KMS-11 (cell line): ENCODE measurements around the gene PTP4A2.
A peak's percentile ranks its signal among the peaks of the same experiment; 100 is the strongest.

ENCODE experiments used
- H2AFZ ChIP-seq: fragments of 200-600 bp; sonication (generic); 2 replicates; pipeline ENCODE4 v1.6.1; 2016; ENCODE audit warnings: antibody characterized with exemption, mixed run types, low read depth
- H3K27ac ChIP-seq: fragments of 200-600 bp; sonication (generic); 2 replicates; pipeline ENCODE4 v1.6.1; 2016; ENCODE audit warnings: mild to moderate bottlenecking, mixed run types
- H3K27me3 ChIP-seq: fragments of 200-600 bp; sonication (generic); 2 replicates; pipeline ENCODE4 v1.6.1; 2017; ENCODE audit warnings: mild to moderate bottlenecking, low read depth, mixed run types, moderate library complexity; ENCODE audit not compliant: insufficient read depth
- H3K36me3 ChIP-seq: fragments of 200-600 bp; sonication (generic); 2 replicates; pipeline ENCODE4 v1.6.1; 2017; ENCODE audit warnings: mild to moderate bottlenecking, mixed run types; ENCODE audit not compliant: insufficient read depth
- H3K4me1 ChIP-seq: fragments of 200-600 bp; sonication (generic); 2 replicates; pipeline ENCODE4 v1.6.1; 2016; ENCODE audit warnings: mild to moderate bottlenecking, low read depth, mixed run types; ENCODE audit not compliant: poor library complexity, severe bottlenecking
- H3K4me2 ChIP-seq: fragments of 200-600 bp; sonication (generic); 2 replicates; pipeline ENCODE4 v1.7.0; 2016; ENCODE audit warnings: mild to moderate bottlenecking, mixed run types
- H3K4me3 ChIP-seq: fragments of 200-600 bp; sonication (generic); IDR thresholded peaks from 2 replicates; pipeline ENCODE4 v1.6.1; 2017; ENCODE audit warnings: low read depth, low read length, mixed read lengths; ENCODE audit not compliant: insufficient read depth
- H3K79me2 ChIP-seq: fragments of 200-600 bp; sonication (generic); 2 replicates; pipeline ENCODE4 v1.6.1; 2016; ENCODE audit warnings: low read depth, mixed run types; ENCODE audit not compliant: insufficient read depth
- H3K9ac ChIP-seq: fragments of 200-600 bp; sonication (generic); 2 replicates; pipeline ENCODE4 v1.6.1; 2016; ENCODE audit warnings: mild to moderate bottlenecking, mixed run types
- H4K20me1 ChIP-seq: fragments of 200-600 bp; sonication (generic); 2 replicates; pipeline ENCODE4 v1.6.1; 2016; ENCODE audit warnings: mild to moderate bottlenecking, mixed run types; ENCODE audit not compliant: insufficient read depth
- TF ChIP-seq, protein P1 (sequence below): fragments of 200-600 bp; sonication (generic); conservative IDR thresholded peaks from 2 replicates; pipeline ENCODE4 v1.6.1; 2017; ENCODE audit warnings: low read depth, mild to moderate bottlenecking, antibody characterized with exemption, low read length, moderate library complexity, mixed read lengths

PTP4A2 gene

DNA sequence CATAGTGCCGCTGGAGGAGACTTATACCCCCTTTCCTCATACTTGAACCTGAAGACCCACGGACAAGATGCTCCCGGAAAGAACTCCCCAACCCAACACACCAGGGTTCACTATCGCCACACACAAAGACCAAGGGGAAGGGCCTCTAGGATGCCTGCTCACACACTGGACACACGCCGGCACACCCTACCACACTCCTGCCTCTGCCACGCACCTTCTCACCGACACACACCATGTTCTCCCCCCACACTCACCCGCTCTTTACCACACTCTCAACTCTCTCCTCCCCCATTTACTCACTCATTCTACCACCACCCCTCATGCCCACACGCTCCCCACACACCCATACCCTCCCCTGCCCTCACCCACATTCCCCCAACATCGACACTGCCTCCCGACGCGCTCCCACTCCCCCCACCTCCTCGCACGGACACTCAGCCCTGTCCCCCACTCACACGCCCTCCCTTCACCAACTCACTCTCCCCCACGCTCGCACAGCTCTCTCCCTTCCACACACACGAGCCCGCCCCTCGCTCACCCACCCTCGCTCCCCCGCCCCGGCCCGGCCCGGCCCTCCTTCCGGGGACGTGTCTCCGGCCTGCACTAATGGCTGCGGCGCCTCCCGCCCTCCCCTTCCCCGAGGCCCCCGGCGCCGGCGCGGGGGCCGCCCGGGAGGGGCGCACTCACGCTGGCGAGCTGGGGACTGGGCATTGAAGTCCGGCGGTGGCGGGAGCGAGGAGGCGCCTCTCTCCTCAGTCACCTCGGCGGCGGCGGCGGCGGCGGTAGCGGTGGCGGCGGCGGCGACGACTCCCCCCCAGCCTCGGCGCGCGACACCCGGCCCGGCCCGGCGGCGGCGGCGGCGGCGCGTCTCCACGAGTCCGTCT, 626 bp downstream of the PTP4A2 start:
- Histone ChIP-seq H3K4me1 (peaks cover 69% of the 10 kb centered on the region), H3K79me2 (peaks cover 52% of the 10 kb centered on the region), H3K36me3 (no peaks in the 10 kb centered on the region), H3K9ac (peak overlapping the region; percentile 64), H3K27ac (peak overlapping the region; percentile 43; the same call in 1 of the 2 replicates), H3K4me3 (peak overlapping the region; percentile 55), H4K20me1 (peaks cover 29% of the 10 kb centered on the region), H2AFZ (no peak overlapping the region), H3K4me2 (peak overlapping the region; percentile 81; the same call in 1 of the 2 replicates), H3K27me3 (no peaks in the 10 kb centered on the region)
- TF ChIP-seq, protein P1, sequence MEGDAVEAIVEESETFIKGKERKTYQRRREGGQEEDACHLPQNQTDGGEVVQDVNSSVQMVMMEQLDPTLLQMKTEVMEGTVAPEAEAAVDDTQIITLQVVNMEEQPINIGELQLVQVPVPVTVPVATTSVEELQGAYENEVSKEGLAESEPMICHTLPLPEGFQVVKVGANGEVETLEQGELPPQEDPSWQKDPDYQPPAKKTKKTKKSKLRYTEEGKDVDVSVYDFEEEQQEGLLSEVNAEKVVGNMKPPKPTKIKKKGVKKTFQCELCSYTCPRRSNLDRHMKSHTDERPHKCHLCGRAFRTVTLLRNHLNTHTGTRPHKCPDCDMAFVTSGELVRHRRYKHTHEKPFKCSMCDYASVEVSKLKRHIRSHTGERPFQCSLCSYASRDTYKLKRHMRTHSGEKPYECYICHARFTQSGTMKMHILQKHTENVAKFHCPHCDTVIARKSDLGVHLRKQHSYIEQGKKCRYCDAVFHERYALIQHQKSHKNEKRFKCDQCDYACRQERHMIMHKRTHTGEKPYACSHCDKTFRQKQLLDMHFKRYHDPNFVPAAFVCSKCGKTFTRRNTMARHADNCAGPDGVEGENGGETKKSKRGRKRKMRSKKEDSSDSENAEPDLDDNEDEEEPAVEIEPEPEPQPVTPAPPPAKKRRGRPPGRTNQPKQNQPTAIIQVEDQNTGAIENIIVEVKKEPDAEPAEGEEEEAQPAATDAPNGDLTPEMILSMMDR = no peak

DNA sequence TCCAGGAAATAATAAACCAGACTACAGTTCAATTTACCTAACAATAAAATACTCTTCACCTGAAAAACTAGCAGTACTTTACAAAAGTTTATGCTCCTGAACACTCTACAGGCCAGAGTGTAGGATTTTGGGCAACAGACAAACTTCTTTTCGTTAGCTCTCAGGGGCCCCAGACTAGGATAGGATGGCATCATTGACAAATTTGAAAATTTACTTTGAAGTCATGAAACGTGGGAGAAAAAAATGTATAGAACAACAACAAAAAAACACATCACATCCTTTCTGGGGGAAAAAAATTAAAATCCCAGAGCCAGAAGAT, 1.2 kb downstream of the PTP4A2 start:
- H3K4me3 ChIP-seq = peak overlapping the region; percentile 55
- H3K4me1 ChIP-seq = peaks cover 75% of the 10 kb centered on the region
- TF ChIP-seq, protein P1 = no peak
- peaks cover 58% of the 10 kb centered on the region for H3K79me2 ChIP-seq
- peak overlapping the region; percentile 43; the same call in 1 of the 2 replicates for H3K27ac ChIP-seq
- peak overlapping the region; percentile 64; the same call in 1 of the 2 replicates for H3K9ac ChIP-seq
- H3K4me2 ChIP-seq = peak overlapping the region; percentile 81
- H4K20me1 ChIP-seq = peaks cover 35% of the 10 kb centered on the region
- no peaks in the 10 kb centered on the region for H3K27me3 ChIP-seq
- H2AFZ ChIP-seq = no peak overlapping the region
- no peaks in the 10 kb centered on the region for H3K36me3 ChIP-seq

DNA sequence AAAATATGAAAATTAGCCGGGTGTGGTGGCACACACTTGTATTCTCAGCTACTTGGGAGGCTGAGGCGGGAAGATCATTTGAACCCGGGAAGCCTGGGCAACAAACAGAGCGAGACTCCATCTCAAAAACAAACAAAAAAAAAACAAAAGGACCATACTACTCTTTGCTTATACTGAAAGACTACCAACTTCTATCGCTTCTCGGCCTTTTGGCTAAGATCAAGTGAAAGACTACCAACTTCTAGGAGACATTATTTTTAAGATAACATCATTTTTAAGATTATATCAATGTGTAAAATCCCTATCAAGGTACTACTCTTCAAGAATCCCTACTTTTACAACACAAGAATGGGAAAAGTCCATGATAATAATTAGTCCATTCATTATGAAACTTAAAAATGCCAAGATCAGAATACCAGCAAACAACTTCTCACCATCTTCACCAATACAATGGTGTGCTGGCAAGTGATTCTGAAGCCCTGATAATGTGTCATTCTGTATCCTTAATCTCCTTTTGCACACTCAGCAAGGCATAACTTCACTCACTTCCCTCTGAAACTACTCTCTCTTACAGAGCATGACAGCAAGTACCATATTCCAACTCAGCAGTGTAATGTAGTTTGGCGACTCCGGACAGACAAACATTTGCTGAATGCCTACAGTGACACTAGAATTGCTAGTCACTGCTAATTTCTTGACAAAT, 1.7 kb downstream of the PTP4A2 start:
- Histone ChIP-seq H3K27ac (peak overlapping the region; percentile 43; the same call in 1 of the 2 replicates), H3K27me3 (no peaks in the 10 kb centered on the region), H3K79me2 (peaks cover 64% of the 10 kb centered on the region), H3K4me1 (peaks cover 80% of the 10 kb centered on the region), H3K9ac (peak overlapping the region; percentile 64; the same call in 1 of the 2 replicates), H2AFZ (no peak overlapping the region), H3K4me3 (no peak overlapping the region), H4K20me1 (peaks cover 40% of the 10 kb centered on the region), H3K36me3 (no peaks in the 10 kb centered on the region), H3K4me2 (peak overlapping the region; percentile 81)
- TF ChIP-seq, protein P1 = no peak

DNA sequence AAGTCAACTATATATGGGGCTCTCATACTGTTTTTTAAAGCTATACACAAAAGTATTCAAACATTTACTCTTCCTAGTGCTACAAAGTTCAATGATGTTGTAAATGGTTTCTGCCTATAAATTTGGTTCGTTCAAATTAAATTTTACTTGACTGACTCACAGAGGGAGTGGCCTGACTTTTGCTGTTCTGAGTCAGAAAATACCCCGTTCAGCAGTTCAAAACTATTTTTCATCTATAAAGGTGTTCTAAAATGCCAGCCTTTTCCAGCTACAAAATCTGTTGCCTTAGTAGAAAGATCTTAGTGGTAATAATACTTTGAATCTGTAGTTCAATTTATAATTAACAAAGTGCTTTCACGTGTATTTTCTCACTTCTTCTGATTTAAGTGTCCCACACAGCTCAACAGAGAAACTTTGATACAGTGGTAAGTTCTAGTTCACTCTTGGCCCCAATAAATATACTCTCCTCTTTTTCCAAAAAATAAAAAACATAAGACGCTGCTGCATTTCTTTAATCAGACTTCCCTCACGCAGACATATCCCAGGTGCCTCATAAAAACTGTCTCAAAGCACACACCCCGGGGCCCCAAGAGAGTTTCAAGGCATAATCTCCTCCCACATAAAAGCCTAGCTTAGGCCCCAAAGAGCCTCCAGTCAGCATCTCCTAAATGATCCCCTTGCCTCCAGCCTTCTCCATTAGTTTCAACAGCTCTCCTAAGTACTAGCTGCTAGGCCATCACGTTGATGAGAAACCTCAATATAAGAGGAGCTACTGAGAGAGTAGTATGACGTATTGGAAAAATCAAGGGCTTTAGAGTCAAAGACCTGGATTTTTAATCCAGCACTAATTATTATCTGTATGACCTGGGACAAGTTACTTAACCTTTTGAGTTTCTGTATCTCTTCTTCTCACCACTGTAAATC, 3.2 kb downstream of the PTP4A2 start:
- H2AFZ ChIP-seq = no peak overlapping the region
- H3K27me3 ChIP-seq = no peaks in the 10 kb centered on the region
- H3K36me3 ChIP-seq = no peaks in the 10 kb centered on the region
- H3K4me2 ChIP-seq = peak overlapping the region; percentile 81
- peaks cover 54% of the 10 kb centered on the region for H4K20me1 ChIP-seq
- H3K4me3 ChIP-seq = no peak overlapping the region
- peaks cover 78% of the 10 kb centered on the region for H3K79me2 ChIP-seq
- H3K27ac ChIP-seq = peak overlapping the region; percentile 43
- TF ChIP-seq, protein P1 = no peak
- H3K4me1 ChIP-seq = peaks cover 85% of the 10 kb centered on the region
- H3K9ac ChIP-seq = peak overlapping the region; percentile 20; the same call in 1 of the 2 replicates
